Transverse colon (tissue), 4 donors: Measurements from ENCODE around the gene GRB7. TPM values are rescaled to one million over a fixed set of nuclear protein-coding genes. Genes with fewer than 3 reads are reported as not detected.
"Not testable (repeated sequence)": the region's sequence is repeated elsewhere in the genome, so short reads cannot be mapped to it uniquely, and the experiment has no call there.

Experiments
- DNase-seq: peaks from one replicate; pipeline ENCODE4 v3.0.0-alpha.2; 2019
- H3K27ac ChIP-seq, 4 donors: fragments of 200-600 bp; sonication (generic); 2 replicates each; pipeline ENCODE4 v1.5.1; 2016 to 2018; ENCODE audit warnings: inconsistent platforms in 4 of 4
- H3K27me3 ChIP-seq: fragments of 200-600 bp; sonication (generic); 2 replicates; pipeline ENCODE4 v1.5.1; 2017; ENCODE audit warnings: inconsistent platforms
- H3K36me3 ChIP-seq, 4 donors: fragments of 200-600 bp; sonication (generic); 2 replicates each; pipeline ENCODE4 v1.5.1; 2017 to 2019; ENCODE audit warnings: inconsistent platforms in 4 of 4
- H3K4me1 ChIP-seq, 4 donors: fragments of 200-600 bp; sonication (generic); 2 replicates each; pipeline ENCODE4 v1.5.1; 2017 to 2020; ENCODE audit warnings: inconsistent platforms in 4 of 4
- H3K4me3 ChIP-seq, 4 donors: fragments of 200-600 bp; sonication (generic); 1 replicate in 1 of 4; 2 replicates in 3 of 4; pipeline versions ENCODE4 v1.5.1 to v1.6.1; 2017 to 2019; ENCODE audit warnings: inconsistent platforms in 4 of 4
- H3K9me3 ChIP-seq, 2 donors: fragments of 200-600 bp; sonication (generic); 2 replicates each; pipeline ENCODE4 v1.5.1; 2017 to 2019; ENCODE audit warnings: inconsistent platforms in 2 of 2
- CTCF ChIP-seq, 5 experiments: fragments of 200-600 bp in 3 of 5; fragments of 450-650 bp in 2 of 5; sonication (generic) in 3 of 5; IDR thresholded peaks; 1 replicate in 2 of 5; 2 replicates in 3 of 5; pipeline ENCODE4 v1.5.1; 2016 to 2017; ENCODE audit warnings: antibody characterized with exemption in 5 of 5, inconsistent platforms in 3 of 5, mild to moderate bottlenecking in 2 of 5, moderate library complexity in 1 of 5
- EP300 ChIP-seq: sonication (generic); formaldehyde crosslinking; IDR thresholded peaks from one replicate; pipeline ENCODE4 v1.6.1; 2017; ENCODE audit warnings: antibody characterized with exemption, low read depth
- POLR2A ChIP-seq: fragments of 450-650 bp; IDR thresholded peaks from one replicate; pipeline ENCODE4 v1.6.1; 2016; ENCODE audit warnings: antibody characterized with exemption, mild to moderate bottlenecking, moderate library complexity
- POLR2AphosphoS5 ChIP-seq, 3 donors: sonication (generic); formaldehyde crosslinking; IDR thresholded peaks; one replicate each; pipeline ENCODE4 v1.6.1; 2016; ENCODE audit warnings: antibody characterized with exemption in 3 of 3
- WGBS, 2 donors: methylation state at CpG; one replicate each; pipeline ENCODE4 v1.1.5; 2018; ENCODE audit warnings: low coverage in 1 of 2; 5-methylcytosine and 5-hydroxymethylcytosine counted together
- in situ Hi-C, 4 donors: fragments of 200-750 bp; cut with MboI; loops; one replicate each; pipeline versions ENCODE4 v1.15.0 to v1.15.1; 2017; ENCODE audit warnings: low sequenced_read_pairs in 3 of 4, low pct_ligation_motif_present in 1 of 4, low pct_unique_long_range_greater_than_20kb in 1 of 4
- intact Hi-C: fragments of 100-400 bp; cut with DNase I; formaldehyde crosslinking; loops from one replicate; pipeline ENCODE4 v1.15.1; 2023; ENCODE audit warnings: low total_unique reads
- total RNA-seq, 4 donors: library from RNA; depleted of rRNA; stranded (reverse); fragments of >200 nt; gene quantifications; one replicate each; pipeline ENCODE4 v1.1.0, GENCODE V29; 2016

Gene GRB7
- total RNA-seq, 4 donors from 2014 or later = 25.9 to 44.5 (median 32.3) TPM

- Histone ChIP-seq H3K27ac (no peak overlapping the region), H3K36me3 (peaks cover 0 to 29% (median 0%) of the 10 kb centered on the region in 4 donors), H3K27me3 (no peaks in the 10 kb centered on the region), H3K4me1 (peaks cover 0 to 21% (median 3%) of the 10 kb centered on the region in 4 donors), H3K4me3 (no peak overlapping the region), H3K9me3 (no peaks in the 10 kb centered on the region)
- TF ChIP-seq POLR2A = no peak
- 83 to 87% methylated on average over 16 to 34 of the region's 34 CpGs for WGBS, 2 donors
- intact Hi-C loops = no loop called here
- in situ Hi-C loops = no loop called here
- peak; percentile 57 for DNase-seq
These were observed 14.5 kb upstream of the GRB7 start for GRCh38 chr17:39722965-39723848.

- Histone ChIP-seq H3K27ac (no peak overlapping the region), H3K4me1 (peaks cover 6 to 13% (median 8%) of the 10 kb centered on the region in 4 donors), H3K9me3 (no peaks in the 10 kb centered on the region), H3K27me3 (no peaks in the 10 kb centered on the region), H3K36me3 (peaks cover 0 to 25% (median 0%) of the 10 kb centered on the region in 4 donors), H3K4me3 (no peak overlapping the region)
- intact Hi-C loops (no loop called here), in situ Hi-C loops (loop anchor here in 1 of 4 donors (25.0 kb wide), 1 partner anchor 87 kb away; the partner anchor contains the start of genes PPP1R1B and STARD3)
- no peak for DNase-seq
- WGBS, 2 donors = 95% methylated on average over 12 of the region's 13 CpGs; no CpG with 5 or more reads in 1 of the 2 donors
- TF ChIP-seq EP300 = no peak
- no peak for TF ChIP-seq POLR2A
- no peak for TF ChIP-seq POLR2AphosphoS5 (IDR thresholded peaks at IDR 0.05)
- TF ChIP-seq CTCF (IDR thresholded peaks at IDR 0.05) = no peak
These were observed 13.0 kb upstream of the GRB7 start for GRCh38 chr17:39724731-39725130.

GRCh38 chr17:39725923-39726322 is 11.8 kb upstream of the GRB7 start:
- H3K27ac ChIP-seq, H3K27me3 ChIP-seq, intact Hi-C loops, DNase-seq, H3K9me3 ChIP-seq, H3K4me3 ChIP-seq: not testable (repeated sequence)
- in situ Hi-C loops = loop anchor here in 1 of 4 donors (25.0 kb wide), 1 partner anchor 89 kb away; the partner anchor contains the start of genes PPP1R1B and STARD3
- H3K36me3 ChIP-seq = peaks cover 0 to 25% (median 0%) of the 10 kb centered on the region in 4 donors
- H3K4me1 ChIP-seq = peaks cover 8 to 14% (median 11%) of the 10 kb centered on the region in 4 donors
- 100% methylated on average over 1 of the region's 1 CpG for WGBS, 2 donors

- intact Hi-C loops (no loop called here), in situ Hi-C loops (loop anchor here in 1 of 4 donors (25.0 kb wide), 1 partner anchor 89 kb away; the partner anchor contains the start of genes PPP1R1B and STARD3)
- Histone ChIP-seq H3K4me1 (peaks cover 8 to 14% (median 11%) of the 10 kb centered on the region in 4 donors), H3K9me3 (no peaks in the 10 kb centered on the region), H3K4me3 (no peak overlapping the region), H3K36me3 (peaks cover 0 to 25% (median 0%) of the 10 kb centered on the region in 4 donors), H3K27ac (no peak overlapping the region), H3K27me3 (no peaks in the 10 kb centered on the region)
- WGBS, 2 donors = 96% methylated on average over 9 of the region's 9 CpGs; no CpG with 5 or more reads in 1 of the 2 donors
- no peak for DNase-seq
- TF ChIP-seq POLR2A (no peak), EP300 (no peak), CTCF (IDR thresholded peaks at IDR 0.05) (no peak), POLR2AphosphoS5 (IDR thresholded peaks at IDR 0.05) (no peak)
These were observed 11.1 kb upstream of the GRB7 start for GRCh38 chr17:39726617-39727016.

DNA sequence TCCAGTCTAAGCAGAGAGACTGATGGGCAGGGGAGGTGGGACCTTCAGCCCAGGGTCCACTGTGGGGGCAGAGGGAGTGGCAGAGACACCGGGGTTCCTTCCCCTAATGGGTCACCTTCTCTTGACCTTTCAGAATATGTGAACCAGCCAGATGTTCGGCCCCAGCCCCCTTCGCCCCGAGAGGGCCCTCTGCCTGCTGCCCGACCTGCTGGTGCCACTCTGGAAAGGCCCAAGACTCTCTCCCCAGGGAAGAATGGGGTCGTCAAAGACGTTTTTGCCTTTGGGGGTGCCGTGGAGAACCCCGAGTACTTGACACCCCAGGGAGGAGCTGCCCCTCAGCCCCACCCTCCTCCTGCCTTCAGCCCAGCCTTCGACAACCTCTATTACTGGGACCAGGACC is 10.2 kb upstream of the GRB7 start:
- Histone ChIP-seq H3K36me3 (peaks cover 0 to 25% (median 0%) of the 10 kb centered on the region in 4 donors), H3K4me1 (peaks cover 8 to 14% (median 11%) of the 10 kb centered on the region in 4 donors), H3K27ac (no peak overlapping the region), H3K9me3 (no peaks in the 10 kb centered on the region), H3K4me3 (no peak overlapping the region), H3K27me3 (no peaks in the 10 kb centered on the region)
- no peak for DNase-seq
- in situ Hi-C loops (loop anchor here in 1 of 4 donors (25.0 kb wide), 1 partner anchor 90 kb away; the partner anchor contains the start of genes PPP1R1B and STARD3), intact Hi-C loops (no loop called here)
- 75% methylated on average over 10 of the region's 10 CpGs; no CpG with 5 or more reads in 1 of the 2 donors for WGBS, 2 donors
- TF ChIP-seq POLR2A (no peak), CTCF (IDR thresholded peaks at IDR 0.05) (no peak), EP300 (no peak), POLR2AphosphoS5 (IDR thresholded peaks at IDR 0.05) (no peak)
